Activated CD8-positive, alpha-beta memory T cell treated with anti-CD3 and anti-CD28 coated beads for 36 hours (primary cell): ENCODE measurements around the gene S100P. TPM values are rescaled to one million over a fixed set of nuclear protein-coding genes. Genes with fewer than 3 reads are reported as not detected.

Source experiments
- CTCF ChIA-PET: fragments of 350-600 bp; sonication (Branson Sonifier 250); formaldehyde crosslinking; loops from one replicate; lab custom pipeline; 2021; ENCODE audit warnings: antibody characterized with exemption; lab: Charles Lee
- POLR2A ChIA-PET: fragments of 350-600 bp; sonication (Branson Sonifier 250); formaldehyde crosslinking; loops from one replicate; lab custom pipeline; 2021; ENCODE audit warnings: antibody characterized with exemption; lab: Charles Lee
- total RNA-seq, 2 experiments: library from RNA; stranded (reverse); gene quantifications; one replicate each; pipeline ENCODE4 v1.2.3, GENCODE V29; 2021

The S100P gene
- total RNA-seq, 2 experiments from 2014 or later, result 3.2 to 4.3 TPM

GRCh38 chr4:6727081-6727942 lies 33.6 kb downstream of the S100P start:
- ChIA-PET CTCF (interaction anchor here (0.7 kb wide), 1 partner anchor 146 kb away, joined by 3 read pairs; no protein-coding TSS in a partner anchor), POLR2A (interaction anchor here (0.6 kb wide), 1 partner anchor 330 kb away, joined by 4 read pairs; no protein-coding TSS in a partner anchor)

GRCh38 chr4:6727943-6728250 lies 34.2 kb downstream of the S100P start:
- ChIA-PET POLR2A (no interaction called here), CTCF (no interaction called here)

GRCh38 chr4:6728320-6729029 lies 34.8 kb downstream of the S100P start:
- CTCF ChIA-PET, result interaction anchor here (1.4 kb wide), 1 partner anchor 8 kb away, joined by 3 read pairs; no protein-coding TSS in a partner anchor
- POLR2A ChIA-PET, result no interaction called here

- POLR2A ChIA-PET, result interaction anchor here (0.6 kb wide), 1 partner anchor 15 kb away, joined by 5 read pairs; no protein-coding TSS in a partner anchor
- CTCF ChIA-PET, result interaction anchor here (1.0 to 1.2 kb wide), 2 partner anchors 10 to 143 kb away, joined by 3 read pairs; no protein-coding TSS in a partner anchor
Measured at GRCh38 chr4:6730603-6731317, 37.1 kb downstream of the S100P start.

- ChIA-PET POLR2A (no interaction called here), CTCF (interaction anchor here (1.0 to 1.2 kb wide), 2 partner anchors 11 to 142 kb away, joined by 3 read pairs; no protein-coding TSS in a partner anchor)
Measured at GRCh38 chr4:6731318-6731675, 37.6 kb downstream of the S100P start.

- ChIA-PET CTCF (no interaction called here), POLR2A (no interaction called here)
Measured at GRCh38 chr4:6731780-6732179, 38.1 kb downstream of the S100P start.

- CTCF ChIA-PET, result no interaction called here
Measured at GRCh38 chr4:6732441-6733357, 39.0 kb downstream of the S100P start.

GRCh38 chr4:6733358-6734164 lies 39.9 kb downstream of the S100P start:
- ChIA-PET CTCF (interaction anchor here (0.6 kb wide), 1 partner anchor 118 kb away, joined by 3 read pairs; no protein-coding TSS in a partner anchor), POLR2A (no interaction called here)

More at GRCh38 chr4:6732441-6733357, 39.0 kb downstream of the S100P start:
- POLR2A ChIA-PET, result no interaction called here

- POLR2A ChIA-PET, result no interaction called here
- CTCF ChIA-PET, result interaction anchor here (0.6 to 1.4 kb wide), 3 partner anchors 15 to 140 kb away, joined by 3 to 4 read pairs (median 3); no protein-coding TSS in a partner anchor
Measured at GRCh38 chr4:6734165-6734786, 40.6 kb downstream of the S100P start.

- POLR2A ChIA-PET, result no interaction called here
- CTCF ChIA-PET, result no interaction called here
Measured at GRCh38 chr4:6739920-6740319, 46.2 kb downstream of the S100P start.

GRCh38 chr4:6740347-6740746 lies 46.7 kb downstream of the S100P start:
- ChIA-PET POLR2A (no interaction called here), CTCF (no interaction called here)

- CTCF ChIA-PET, result no interaction called here
Measured at GRCh38 chr4:6742507-6742906, 48.8 kb downstream of the S100P start.

GRCh38 chr4:6742989-6743388 lies 49.3 kb downstream of the S100P start:
- CTCF ChIA-PET, result no interaction called here
- POLR2A ChIA-PET, result no interaction called here

More at GRCh38 chr4:6742507-6742906, 48.8 kb downstream of the S100P start:
- POLR2A ChIA-PET, result no interaction called here
